Fibroblast of gingiva (primary cell): ENCODE results near the gene UPK3BL2.
"Not testable (repeated sequence)": the region's sequence is repeated elsewhere in the genome, so short reads cannot be mapped to it uniquely, and the experiment has no call there.

ENCODE experiments used
- DNase-seq: peaks from one replicate; pipeline ENCODE4 v3.0.0-alpha.2; 2011; ENCODE audit warnings: low read depth

The UPK3BL2 gene, protein sequence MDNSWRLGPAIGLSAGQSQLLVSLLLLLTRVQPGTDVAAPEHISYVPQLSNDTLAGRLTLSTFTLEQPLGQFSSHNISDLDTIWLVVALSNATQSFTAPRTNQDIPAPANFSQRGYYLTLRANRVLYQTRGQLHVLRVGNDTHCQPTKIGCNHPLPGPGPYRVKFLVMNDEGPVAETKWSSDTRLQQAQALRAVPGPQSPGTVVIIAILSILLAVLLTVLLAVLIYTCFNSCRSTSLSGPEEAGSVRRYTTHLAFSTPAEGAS

GRCh38 chr7:102543596-102543995 lies at the start of gene UPK3BL2:
Gene UPK3BL2 (minus strand): TSS chr7:102543696. CDS start chr7:102543636, 60 bp downstream.
- DNase-seq = not testable (repeated sequence)

GRCh38 chr7:102592477-102593019 lies 49.1 kb upstream of the UPK3BL2 start:
- DNase-seq = not testable (repeated sequence)

- DNase-seq = not testable (repeated sequence)
Observed at GRCh38 chr7:102589857-102590256, 46.4 kb upstream of the UPK3BL2 start.

GRCh38 chr7:102583495-102583894 lies 40.0 kb upstream of the UPK3BL2 start:
- DNase-seq = not testable (repeated sequence)

GRCh38 chr7:102581722-102582121 lies 38.2 kb upstream of the UPK3BL2 start:
- not testable (repeated sequence) for DNase-seq

- not testable (repeated sequence) for DNase-seq
Observed at GRCh38 chr7:102578486-102578885, 35.0 kb upstream of the UPK3BL2 start.

DNA sequence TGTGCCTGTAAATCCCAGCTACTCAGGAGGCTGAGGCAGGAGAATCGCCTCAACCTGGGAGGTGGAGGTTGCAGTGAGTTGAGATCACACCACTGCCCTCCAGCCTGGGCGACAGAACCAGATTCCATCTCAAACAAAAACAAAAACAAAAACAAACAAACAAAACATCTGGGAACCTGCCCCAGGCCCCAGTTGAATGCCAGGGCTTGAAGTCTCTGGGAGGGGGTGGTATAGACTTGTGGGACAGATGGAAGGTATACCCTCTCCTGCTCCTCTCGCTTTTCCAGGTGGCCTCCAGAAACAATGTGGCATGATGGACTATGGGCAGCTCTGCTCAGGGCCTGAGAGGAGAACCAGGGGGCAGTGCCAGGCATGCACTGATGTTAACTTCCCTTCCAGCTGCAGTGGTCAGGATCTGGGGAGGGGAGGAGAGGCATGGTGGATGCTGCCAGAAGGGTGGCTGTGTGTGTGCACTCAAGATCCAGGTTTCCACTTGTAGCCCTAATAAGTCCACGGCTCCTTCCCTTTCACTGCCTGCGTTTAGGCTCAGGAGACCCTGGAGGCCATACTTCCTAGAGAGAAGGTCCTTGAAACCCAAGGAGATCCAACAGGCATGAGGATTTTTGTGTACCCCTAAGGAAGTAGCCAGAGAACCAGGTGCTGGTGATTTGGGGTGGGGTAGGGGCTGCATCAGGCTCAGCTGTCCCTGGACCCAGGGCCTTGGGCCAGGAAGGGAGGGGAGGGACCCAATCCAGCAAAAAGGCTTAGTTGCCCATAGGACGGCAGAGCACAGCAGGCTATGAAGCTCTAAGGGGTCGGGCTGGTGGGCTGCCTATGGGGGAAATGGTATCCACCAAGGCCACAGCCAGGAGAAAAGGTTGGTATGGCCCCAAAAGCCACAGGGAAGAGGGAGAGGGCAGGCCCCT lies 34.1 kb upstream of the UPK3BL2 start:
- not testable (repeated sequence) for DNase-seq

GRCh38 chr7:102576363-102576762 lies 32.9 kb upstream of the UPK3BL2 start:
- DNase-seq = not testable (repeated sequence)

- DNase-seq = not testable (repeated sequence)
Observed at GRCh38 chr7:102574607-102575006, 31.1 kb upstream of the UPK3BL2 start.

DNA sequence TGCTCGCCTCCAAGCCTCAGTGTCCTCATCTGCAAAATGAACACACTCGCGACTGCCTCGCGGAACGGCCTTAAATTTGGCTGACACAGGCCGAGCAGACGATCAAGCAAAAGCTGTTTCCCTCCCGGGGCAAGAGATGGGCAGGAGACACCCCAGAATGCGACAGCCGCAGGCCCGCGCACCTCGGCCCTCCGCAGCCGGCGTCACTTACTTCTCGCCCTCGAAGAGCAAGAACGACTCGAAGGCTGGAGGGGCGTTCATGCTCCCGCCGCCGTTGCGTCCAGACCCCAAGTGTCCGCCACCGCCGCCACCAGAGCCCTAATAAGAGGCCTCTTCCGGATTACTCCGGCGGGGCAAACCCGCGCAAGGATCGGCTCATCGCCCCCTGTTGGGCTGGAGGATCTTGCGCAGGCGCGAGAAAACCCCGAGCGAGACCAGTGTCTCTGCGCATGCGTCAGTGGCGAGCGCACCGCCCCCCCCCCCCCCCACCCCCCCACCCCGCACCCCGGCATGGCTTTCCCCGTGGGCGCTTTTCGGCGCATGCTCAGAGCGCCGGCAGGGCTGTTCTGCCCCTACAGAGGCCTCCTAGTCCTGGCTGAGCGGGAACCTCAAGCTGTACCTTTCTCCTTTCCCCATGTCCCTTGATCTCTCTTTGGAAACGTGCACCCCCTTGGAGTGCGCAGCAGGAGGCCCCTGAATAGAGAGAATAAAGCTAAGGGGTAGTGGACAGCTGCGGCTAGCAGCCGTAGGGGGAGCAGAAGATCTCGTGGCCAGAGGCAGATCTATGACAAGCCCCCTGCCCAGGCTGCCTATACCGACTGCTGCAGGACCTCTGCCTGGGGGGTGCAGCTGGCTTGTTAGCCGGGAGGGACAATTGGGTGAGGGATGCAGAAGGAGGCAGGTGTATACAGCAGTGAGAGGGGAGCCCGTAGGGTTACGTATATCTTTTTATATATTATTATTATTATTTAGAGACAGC lies 29.1 kb upstream of the UPK3BL2 start, which contains the start of gene POLR2J3:
POLR2J3 (minus strand) TSS at position 323 of the 979 bp plus-strand sequence; CDS start at position 261, 62 bp downstream.
- peak; percentile 87 for DNase-seq

GRCh38 chr7:102568620-102569019 lies 25.1 kb upstream of the UPK3BL2 start:
- not testable (repeated sequence) for DNase-seq

DNA sequence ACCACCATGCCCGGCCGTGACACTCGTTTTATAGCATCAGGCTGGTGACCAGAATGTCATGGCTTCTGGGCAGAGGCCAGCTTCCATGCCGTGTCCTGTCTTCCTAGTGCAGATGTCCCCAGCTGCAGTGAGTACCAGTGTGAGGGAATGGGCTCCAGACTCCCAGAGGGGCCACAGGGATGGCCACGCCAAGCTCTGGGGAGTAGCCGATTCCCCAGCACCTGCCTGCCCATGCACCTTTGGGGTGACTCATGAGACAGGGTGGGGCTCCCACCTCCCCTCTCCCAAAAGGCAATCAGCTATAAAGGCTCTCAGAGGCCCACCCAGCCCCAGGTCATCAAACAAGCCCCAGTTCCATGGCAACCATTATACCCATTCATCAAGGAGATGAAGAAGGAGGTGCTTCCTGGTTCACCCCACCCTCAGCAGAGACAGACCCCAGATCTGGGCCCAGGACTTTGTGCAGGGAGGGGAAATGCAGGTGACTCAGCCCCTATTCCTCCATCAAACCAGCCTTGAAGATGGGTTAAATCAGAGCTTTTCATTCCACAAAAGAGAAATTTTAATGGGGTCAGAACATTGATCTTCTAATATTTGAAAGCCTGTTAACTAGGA lies 7.4 kb upstream of the UPK3BL2 start, which contains the start of gene SPDYE2:
SPDYE2 (plus strand) TSS at position 419 of the 615 bp plus-strand sequence. CDS start 2,030 bp downstream, outside the sequence.
- not testable (repeated sequence) for DNase-seq

GRCh38 chr7:102546353-102546752 lies 2.9 kb upstream of the UPK3BL2 start:
- DNase-seq = not testable (repeated sequence)

DNA sequence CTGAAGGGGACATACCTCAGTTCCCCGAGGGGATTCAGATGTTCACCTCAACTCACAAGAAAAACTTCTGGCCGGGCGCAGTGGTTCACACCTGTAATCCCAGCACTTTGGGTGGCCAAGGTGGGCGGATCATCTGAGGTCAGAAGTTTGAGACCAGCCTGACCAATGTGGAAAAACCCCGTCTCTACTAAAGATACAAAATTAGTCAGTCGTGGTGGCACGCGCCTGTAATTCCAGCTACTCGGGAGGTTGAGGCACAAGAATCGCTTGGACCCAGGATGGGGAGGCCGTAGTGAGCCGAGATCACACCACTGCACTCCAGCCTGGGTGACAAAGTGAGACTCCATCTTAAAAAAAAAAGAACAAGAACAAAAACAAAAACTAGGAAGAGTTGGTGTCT lies 1.8 kb upstream of the UPK3BL2 start:
- DNase-seq = not testable (repeated sequence)

DNA sequence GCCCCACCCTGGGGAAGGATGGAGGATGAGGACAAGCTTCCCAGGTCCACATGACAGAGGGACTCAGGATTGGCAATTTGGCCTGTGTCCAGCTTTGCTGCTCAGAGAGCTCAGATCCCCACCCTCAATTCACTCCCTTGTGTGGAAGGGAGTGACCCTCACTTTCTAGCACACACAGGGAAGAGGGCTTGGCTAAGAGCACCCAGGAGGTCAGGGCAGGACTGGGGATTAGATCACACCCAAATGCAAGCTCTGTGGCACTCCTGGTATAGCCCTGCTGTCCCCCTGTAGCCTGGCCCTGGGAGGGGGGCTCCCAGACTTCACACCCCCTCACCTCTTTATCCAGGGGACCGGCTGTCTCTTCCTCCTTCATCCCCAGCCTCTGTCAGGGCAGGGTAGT lies 876 bp upstream of the UPK3BL2 start:
- DNase-seq = not testable (repeated sequence)

- not testable (repeated sequence) for DNase-seq
Observed at GRCh38 chr7:102542771-102543170, 725 bp downstream of the UPK3BL2 start.

DNA sequence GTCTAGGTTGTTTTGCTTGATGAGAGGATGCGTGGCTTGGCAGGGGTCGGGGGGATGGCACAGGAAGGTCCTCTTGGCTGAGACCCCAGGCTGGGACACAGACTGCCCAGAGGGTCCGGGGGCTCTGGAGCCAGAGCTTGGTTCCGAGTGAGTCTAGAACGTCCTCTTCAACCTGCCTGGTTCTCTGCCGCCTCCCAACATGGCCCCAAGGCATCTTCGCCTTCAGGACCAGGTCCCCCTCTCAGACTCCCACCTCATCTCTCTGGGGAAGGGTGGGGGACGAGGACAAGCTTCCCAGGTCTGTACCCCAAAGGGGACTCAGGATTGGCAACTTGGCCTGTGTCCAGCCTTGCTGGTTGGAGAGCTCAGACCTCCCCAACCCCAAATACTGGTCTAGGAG lies 1.4 kb downstream of the UPK3BL2 start:
- not testable (repeated sequence) for DNase-seq

GRCh38 chr7:102540604-102541003 lies 2.9 kb downstream of the UPK3BL2 start:
- DNase-seq = not testable (repeated sequence)

DNA sequence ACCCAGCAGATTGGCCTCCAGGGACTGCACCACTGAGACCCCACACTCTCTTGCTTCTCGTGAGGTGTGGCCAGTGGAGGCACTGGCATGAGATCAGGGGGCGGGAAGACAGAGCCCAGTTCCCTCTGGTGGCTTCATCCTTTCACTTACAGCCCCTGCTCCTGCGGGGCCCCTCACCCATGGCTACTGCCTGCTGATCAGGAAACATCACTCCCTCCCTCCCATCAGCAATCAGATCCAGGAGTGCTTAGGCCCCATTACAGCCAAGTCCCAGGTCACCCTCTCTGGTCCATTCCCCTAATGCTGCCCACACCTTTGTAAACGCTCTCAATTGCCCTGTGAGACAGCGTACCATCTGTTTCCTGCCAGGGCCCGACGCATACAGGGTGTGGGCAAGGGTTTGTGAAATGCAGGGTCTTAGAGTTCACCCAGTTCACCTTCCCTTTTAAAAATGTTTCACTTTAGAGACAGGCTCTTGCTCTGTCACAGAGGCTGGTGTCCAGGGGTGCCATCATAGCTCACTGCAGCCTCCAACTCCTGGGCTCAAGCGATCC lies 8.4 kb downstream of the UPK3BL2 start:
- DNase-seq = not testable (repeated sequence)

GRCh38 chr7:102532127-102532526 lies 11.4 kb downstream of the UPK3BL2 start:
- DNase-seq = not testable (repeated sequence)
